OCI-LY3 (cell line): ENCODE results near the gene HIP1.

Experiments used
- H2AFZ ChIP-seq: fragments of 200-600, 300-600 bp; shearing (Covaris generic); 2 replicates; pipeline ENCODE4 v1.6.0; 2014; ENCODE audit warnings: antibody characterized with exemption, low read depth, low read length
- H3K27ac ChIP-seq: fragments of 200-600, 300-600 bp; sonication (generic); 2 replicates; pipeline ENCODE4 v1.5.1; 2014; ENCODE audit warnings: mild to moderate bottlenecking, low read length, moderate library complexity, mixed read lengths
- H3K27me3 ChIP-seq: fragments of 200-600, 300-600 bp; sonication (generic); 2 replicates; pipeline ENCODE4 v1.6.1; 2014; ENCODE audit warnings: low read depth, low read length, mixed read lengths
- H3K36me3 ChIP-seq: fragments of 200-600, 300-600 bp; sonication (generic); replicated peaks from 2 replicates; pipeline ENCODE3; 2014; ENCODE audit warnings: low read depth, low read length, mixed read lengths
- H3K4me1 ChIP-seq: fragments of 300-600, 200-600 bp; sonication (generic); 2 replicates; pipeline ENCODE4 v1.6.1; 2014; ENCODE audit warnings: low read length, mixed read lengths
- H3K4me2 ChIP-seq: fragments of 200-600, 300-600 bp; sonication (generic); 2 replicates; pipeline ENCODE4 v1.6.1; 2014; ENCODE audit warnings: low read length, mixed read lengths
- H3K4me3 ChIP-seq: fragments of 300-600, 200-600 bp; sonication (generic); 2 replicates; pipeline ENCODE4 v1.5.1; 2014; ENCODE audit warnings: antibody characterized with exemption, mild to moderate bottlenecking, low read length, moderate library complexity
- H3K79me2 ChIP-seq: fragments of 300-600, 200-600 bp; shearing (Covaris generic); 2 replicates; pipeline ENCODE4 v1.6.1; 2014; ENCODE audit warnings: mild to moderate bottlenecking, low read length, mixed read lengths
- H3K9ac ChIP-seq: fragments of 300-600, 200-600 bp; shearing (Covaris generic); 2 replicates; pipeline ENCODE4 v1.6.0; 2014; ENCODE audit warnings: mild to moderate bottlenecking, low read length, moderate library complexity
- H3K9me3 ChIP-seq: fragments of 200-600, 300-600 bp; shearing (Covaris generic); 2 replicates; pipeline ENCODE4 v1.6.1; 2014; ENCODE audit warnings: low read length, mixed read lengths; ENCODE audit not compliant: insufficient read depth
- H4K20me1 ChIP-seq: fragments of 200-600, 300-600 bp; sonication (generic); 2 replicates; pipeline ENCODE4 v1.6.1; 2016; ENCODE audit warnings: low read length, mixed read lengths; ENCODE audit not compliant: insufficient read depth
- EZH2phosphoT487 ChIP-seq: fragments of 200-600 bp; shearing (Covaris generic); IDR thresholded peaks from 2 replicates; pipeline ENCODE4 v1.6.1; 2018; ENCODE audit warnings: antibody characterized with exemption, mixed run types, low read depth
- TF ChIP-seq, protein P1 (sequence below): fragments of 200-600, 300-600 bp; sonication (generic); IDR thresholded peaks from 2 replicates; pipeline ENCODE4 v1.5.1; 2014; ENCODE audit warnings: antibody characterized with exemption, low read length, low read depth

HIP1 gene

DNA sequence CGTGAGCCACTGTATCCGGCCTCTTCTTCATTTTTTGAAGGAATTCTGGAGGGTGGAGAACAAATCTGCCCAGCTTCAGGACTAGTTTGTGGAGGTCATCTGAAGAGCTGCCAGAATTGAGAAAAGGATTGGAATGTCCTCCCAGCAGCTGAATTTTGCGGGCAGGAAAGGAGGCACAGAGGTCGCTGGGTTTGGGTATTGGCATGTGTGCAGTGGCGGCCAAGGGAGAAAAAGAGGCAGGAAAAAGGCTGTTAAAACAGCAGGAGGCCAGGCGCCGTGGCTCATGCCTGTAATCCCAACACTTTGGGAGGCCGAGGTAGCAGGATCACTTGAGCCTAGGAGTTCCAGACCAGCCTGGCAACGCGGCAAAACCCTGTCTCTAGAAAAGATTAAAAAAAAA is 80.4 kb downstream of the HIP1 start:
- no peak overlapping the region for H2AFZ ChIP-seq
- no peaks in the 10 kb centered on the region for H4K20me1 ChIP-seq
- TF ChIP-seq, protein P1, sequence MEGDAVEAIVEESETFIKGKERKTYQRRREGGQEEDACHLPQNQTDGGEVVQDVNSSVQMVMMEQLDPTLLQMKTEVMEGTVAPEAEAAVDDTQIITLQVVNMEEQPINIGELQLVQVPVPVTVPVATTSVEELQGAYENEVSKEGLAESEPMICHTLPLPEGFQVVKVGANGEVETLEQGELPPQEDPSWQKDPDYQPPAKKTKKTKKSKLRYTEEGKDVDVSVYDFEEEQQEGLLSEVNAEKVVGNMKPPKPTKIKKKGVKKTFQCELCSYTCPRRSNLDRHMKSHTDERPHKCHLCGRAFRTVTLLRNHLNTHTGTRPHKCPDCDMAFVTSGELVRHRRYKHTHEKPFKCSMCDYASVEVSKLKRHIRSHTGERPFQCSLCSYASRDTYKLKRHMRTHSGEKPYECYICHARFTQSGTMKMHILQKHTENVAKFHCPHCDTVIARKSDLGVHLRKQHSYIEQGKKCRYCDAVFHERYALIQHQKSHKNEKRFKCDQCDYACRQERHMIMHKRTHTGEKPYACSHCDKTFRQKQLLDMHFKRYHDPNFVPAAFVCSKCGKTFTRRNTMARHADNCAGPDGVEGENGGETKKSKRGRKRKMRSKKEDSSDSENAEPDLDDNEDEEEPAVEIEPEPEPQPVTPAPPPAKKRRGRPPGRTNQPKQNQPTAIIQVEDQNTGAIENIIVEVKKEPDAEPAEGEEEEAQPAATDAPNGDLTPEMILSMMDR, result no peak
- no peak for TF ChIP-seq EZH2phosphoT487
- H3K4me1 ChIP-seq, result peaks cover 19% of the 10 kb centered on the region
- H3K9me3 ChIP-seq, result no peaks in the 10 kb centered on the region
- no peaks in the 10 kb centered on the region for H3K36me3 ChIP-seq
- H3K79me2 ChIP-seq, result no peaks in the 10 kb centered on the region
- no peak overlapping the region for H3K27ac ChIP-seq
- no peaks in the 10 kb centered on the region for H3K27me3 ChIP-seq
- H3K9ac ChIP-seq, result no peak overlapping the region
- H3K4me3 ChIP-seq, result no peak overlapping the region
- H3K4me2 ChIP-seq, result no peak overlapping the region

DNA sequence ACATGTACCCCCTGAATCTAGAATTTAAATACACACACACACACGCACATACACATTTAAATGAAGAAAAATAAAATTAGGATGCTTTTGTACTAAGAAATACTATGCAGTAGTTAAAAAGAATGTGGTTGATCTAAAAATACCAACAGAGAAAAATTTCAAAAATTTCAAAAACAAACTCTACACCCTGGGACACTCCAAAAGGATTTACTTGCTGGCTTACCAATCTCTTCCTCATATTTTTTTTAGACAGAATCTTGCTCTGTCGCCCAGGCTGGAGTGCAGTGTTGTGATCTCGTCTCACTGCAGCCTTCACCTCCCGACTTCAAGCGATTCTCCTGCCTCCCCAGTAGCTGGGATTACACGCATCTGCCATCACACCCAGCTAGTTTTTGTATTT is 80.9 kb downstream of the HIP1 start:
- Histone ChIP-seq H3K4me2 (no peak overlapping the region), H3K79me2 (no peaks in the 10 kb centered on the region), H3K36me3 (no peaks in the 10 kb centered on the region), H3K27ac (no peak overlapping the region), H4K20me1 (no peaks in the 10 kb centered on the region), H3K4me3 (no peak overlapping the region), H2AFZ (no peak overlapping the region), H3K27me3 (no peaks in the 10 kb centered on the region), H3K9me3 (no peaks in the 10 kb centered on the region), H3K9ac (no peak overlapping the region), H3K4me1 (peaks cover 14% of the 10 kb centered on the region)
- TF ChIP-seq EZH2phosphoT487, result no peak
- TF ChIP-seq, protein P1, result no peak

DNA sequence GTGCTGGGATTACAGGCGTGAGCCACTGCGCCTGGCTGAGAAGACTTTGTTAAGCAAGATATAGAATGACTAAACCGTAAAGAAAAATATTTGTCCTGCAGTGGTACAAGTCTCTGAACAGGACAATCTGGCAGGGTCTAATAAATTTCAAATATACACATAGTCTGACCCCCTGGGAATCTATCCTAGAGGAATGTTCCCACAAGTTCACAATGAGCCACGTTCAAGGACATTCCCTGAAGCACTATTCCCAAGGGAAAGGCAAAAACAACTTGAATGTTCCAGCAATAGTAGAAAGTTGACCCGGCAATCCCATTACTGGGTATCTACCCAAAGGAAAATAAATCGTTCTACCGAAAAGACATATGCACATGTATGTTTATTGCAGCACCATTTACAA is 82.0 kb downstream of the HIP1 start:
- Histone ChIP-seq H3K9ac (no peak overlapping the region), H3K79me2 (no peaks in the 10 kb centered on the region), H3K27me3 (no peaks in the 10 kb centered on the region), H3K27ac (no peak overlapping the region), H3K4me1 (peaks cover 3% of the 10 kb centered on the region), H3K4me2 (no peak overlapping the region), H2AFZ (no peak overlapping the region), H3K9me3 (no peaks in the 10 kb centered on the region), H3K36me3 (no peaks in the 10 kb centered on the region), H3K4me3 (no peak overlapping the region), H4K20me1 (no peaks in the 10 kb centered on the region)
- TF ChIP-seq, protein P1, result no peak
- TF ChIP-seq EZH2phosphoT487, result no peak

DNA sequence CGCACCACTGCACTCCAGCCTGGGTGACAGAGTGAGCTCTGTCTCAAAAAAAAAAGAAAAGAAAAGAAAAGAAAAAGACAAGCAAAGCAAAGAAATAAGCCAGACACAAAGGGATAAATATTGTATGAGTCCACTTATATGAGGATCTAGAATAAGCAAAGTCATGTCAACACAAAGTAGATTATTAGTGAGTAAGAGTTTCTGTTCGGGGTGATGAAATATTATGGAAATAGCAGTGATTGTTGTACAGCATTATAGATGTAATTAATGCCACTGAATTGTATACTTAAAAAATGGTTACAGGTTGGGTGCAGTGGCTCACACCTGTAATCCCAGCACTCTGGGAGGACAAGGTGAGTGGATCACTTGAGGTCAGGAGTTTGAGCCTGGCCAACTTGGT is 83.2 kb downstream of the HIP1 start:
- H3K4me3 ChIP-seq, result no peak overlapping the region
- no peak overlapping the region for H2AFZ ChIP-seq
- H3K4me2 ChIP-seq, result no peak overlapping the region
- H3K27ac ChIP-seq, result no peak overlapping the region
- no peaks in the 10 kb centered on the region for H3K79me2 ChIP-seq
- H4K20me1 ChIP-seq, result no peaks in the 10 kb centered on the region
- no peaks in the 10 kb centered on the region for H3K27me3 ChIP-seq
- no peaks in the 10 kb centered on the region for H3K36me3 ChIP-seq
- no peak overlapping the region for H3K9ac ChIP-seq
- H3K4me1 ChIP-seq, result no peaks in the 10 kb centered on the region
- H3K9me3 ChIP-seq, result no peaks in the 10 kb centered on the region
- no peak for TF ChIP-seq EZH2phosphoT487
- TF ChIP-seq, protein P1, result no peak
